ENCODE results near the gene C12orf76.
"Not testable (repeated sequence)": the region's sequence is repeated elsewhere in the genome, so short reads cannot be mapped to it uniquely, and the experiment has no call there.

Gene C12orf76

GRCh38 chr12:110048242-110049027, at the start of gene C12orf76:
TSS of gene C12orf76 (minus strand) at chr12:110048522. CDS start at chr12:110048495, 27 bp downstream.
- TF ChIP-seq, protein P1, sequence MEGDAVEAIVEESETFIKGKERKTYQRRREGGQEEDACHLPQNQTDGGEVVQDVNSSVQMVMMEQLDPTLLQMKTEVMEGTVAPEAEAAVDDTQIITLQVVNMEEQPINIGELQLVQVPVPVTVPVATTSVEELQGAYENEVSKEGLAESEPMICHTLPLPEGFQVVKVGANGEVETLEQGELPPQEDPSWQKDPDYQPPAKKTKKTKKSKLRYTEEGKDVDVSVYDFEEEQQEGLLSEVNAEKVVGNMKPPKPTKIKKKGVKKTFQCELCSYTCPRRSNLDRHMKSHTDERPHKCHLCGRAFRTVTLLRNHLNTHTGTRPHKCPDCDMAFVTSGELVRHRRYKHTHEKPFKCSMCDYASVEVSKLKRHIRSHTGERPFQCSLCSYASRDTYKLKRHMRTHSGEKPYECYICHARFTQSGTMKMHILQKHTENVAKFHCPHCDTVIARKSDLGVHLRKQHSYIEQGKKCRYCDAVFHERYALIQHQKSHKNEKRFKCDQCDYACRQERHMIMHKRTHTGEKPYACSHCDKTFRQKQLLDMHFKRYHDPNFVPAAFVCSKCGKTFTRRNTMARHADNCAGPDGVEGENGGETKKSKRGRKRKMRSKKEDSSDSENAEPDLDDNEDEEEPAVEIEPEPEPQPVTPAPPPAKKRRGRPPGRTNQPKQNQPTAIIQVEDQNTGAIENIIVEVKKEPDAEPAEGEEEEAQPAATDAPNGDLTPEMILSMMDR (IDR thresholded peaks at IDR 0.05; ENCODE audit: low read depth, low read length): no peak
- DNase-seq (ENCODE audit: low read depth in 2 of 2): peak; percentile 97 to 99
- peak within 1 kb of the TSS; percentile 70 to 94 for H3K4me3 ChIP-seq (replicated peaks in 1 of 2; ENCODE audit: low read depth in 2 of 2, low read length in 2 of 2)

DNA sequence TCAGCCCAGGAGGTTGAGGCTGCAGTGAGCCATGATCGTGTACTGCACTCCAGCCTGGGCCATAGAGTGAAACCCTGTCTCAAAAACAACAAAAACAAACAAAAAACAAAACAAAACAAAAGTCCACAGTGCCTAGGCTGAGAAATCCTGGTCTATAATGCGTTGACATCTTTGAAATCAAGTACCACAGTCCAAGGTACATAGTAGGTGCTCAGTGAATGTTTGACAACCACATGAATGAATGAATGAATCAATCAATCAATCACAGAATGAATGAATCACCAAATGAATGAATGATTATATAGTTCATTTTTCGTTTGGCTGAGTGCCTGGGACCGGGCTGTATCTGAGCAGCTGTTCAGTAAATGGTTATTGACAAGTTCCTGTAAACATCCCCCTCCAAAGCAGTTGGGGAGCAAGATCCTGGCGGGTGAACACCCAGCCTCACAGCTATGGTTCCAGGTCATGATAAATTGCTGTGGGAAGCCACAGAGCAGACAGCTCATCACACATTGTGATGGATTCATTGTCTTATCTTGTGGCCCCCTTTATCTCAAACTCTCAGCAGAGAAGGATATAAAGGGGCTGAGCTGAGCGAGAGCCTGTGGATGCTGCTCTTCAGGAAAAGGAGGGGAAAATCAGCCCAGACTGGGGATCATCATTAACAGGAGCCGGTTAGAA, 45.4 kb upstream of the C12orf76 start:
- no peak overlapping the region for H3K4me3 ChIP-seq (replicated peaks in 1 of 2; ENCODE audit: low read depth in 2 of 2, low read length in 2 of 2)
- TF ChIP-seq, protein P1 (IDR thresholded peaks at IDR 0.05; ENCODE audit: low read depth, low read length): no peak
- DNase-seq (ENCODE audit: low read depth in 2 of 2): no peak

DNA sequence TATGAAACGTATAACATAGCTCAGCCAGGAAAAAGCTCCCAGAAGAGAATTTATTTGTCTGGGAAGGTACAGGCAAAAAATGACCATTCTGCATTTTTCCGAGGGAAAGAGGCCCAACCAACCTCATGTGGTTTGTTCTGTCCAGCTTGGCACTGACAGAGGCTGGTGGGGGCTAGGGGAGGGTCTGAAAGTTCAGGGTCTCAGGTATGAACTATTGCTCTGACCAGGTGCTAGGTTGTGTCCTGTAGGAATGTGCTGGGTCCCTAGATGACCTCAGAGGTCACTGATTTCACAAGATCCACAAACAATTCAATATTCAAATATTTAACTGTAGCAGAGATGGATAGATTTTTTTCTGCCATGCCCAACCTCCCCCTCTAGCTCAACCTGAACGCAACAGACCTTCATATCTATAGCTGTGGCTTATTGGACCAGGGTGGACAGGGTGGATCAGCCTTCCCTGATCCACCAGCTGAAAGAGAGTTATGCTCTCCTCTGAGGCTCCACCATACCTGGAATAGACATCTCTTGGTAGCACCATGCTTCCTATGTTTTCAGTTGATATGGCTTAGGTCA, 42.9 kb upstream of the C12orf76 start:
- no peak overlapping the region for H3K4me3 ChIP-seq (replicated peaks in 1 of 2; ENCODE audit: low read depth in 2 of 2, low read length in 2 of 2)
- TF ChIP-seq, protein P1 (IDR thresholded peaks at IDR 0.05; ENCODE audit: low read depth, low read length): no peak
- no peak for DNase-seq (ENCODE audit: low read depth in 2 of 2)

GRCh38 chr12:110090266-110091135, 42.2 kb upstream of the C12orf76 start:
- TF ChIP-seq, protein P1 (IDR thresholded peaks at IDR 0.05; ENCODE audit: low read depth, low read length): no peak
- no peak for DNase-seq (ENCODE audit: low read depth in 2 of 2)
- H3K4me3 ChIP-seq (replicated peaks in 1 of 2; ENCODE audit: low read depth in 2 of 2, low read length in 2 of 2): no peak overlapping the region

GRCh38 chr12:110088936-110089335, 40.6 kb upstream of the C12orf76 start:
- TF ChIP-seq, protein P1 (IDR thresholded peaks at IDR 0.05; ENCODE audit: low read depth, low read length): no peak
- DNase-seq (ENCODE audit: low read depth in 2 of 2): no peak

GRCh38 chr12:110088216-110088615, 39.9 kb upstream of the C12orf76 start:
- H3K4me3 ChIP-seq (replicated peaks in 1 of 2; ENCODE audit: low read depth in 2 of 2, low read length in 2 of 2); DNase-seq (ENCODE audit: low read depth in 2 of 2): not testable (repeated sequence)

More at GRCh38 chr12:110088936-110089335, 40.6 kb upstream of the C12orf76 start:
- H3K4me3 ChIP-seq (replicated peaks in 1 of 2; ENCODE audit: low read depth in 2 of 2, low read length in 2 of 2): no peak overlapping the region

Measured in cardiac fibroblast (primary cell).